Transverse colon (tissue), 4 donors: Measurements from ENCODE around the gene IGF2BP2.

Experiments used
- CTCF ChIP-seq, 5 experiments: fragments of 200-600 bp in 3 of 5; fragments of 450-650 bp in 2 of 5; sonication (generic) in 3 of 5; IDR thresholded peaks; 1 replicate in 2 of 5; 2 replicates in 3 of 5; pipeline ENCODE4 v1.5.1; 2016 to 2017; ENCODE audit warnings: antibody characterized with exemption in 5 of 5, inconsistent platforms in 3 of 5, mild to moderate bottlenecking in 2 of 5, moderate library complexity in 1 of 5
- POLR2A ChIP-seq: fragments of 450-650 bp; IDR thresholded peaks from one replicate; pipeline ENCODE4 v1.6.1; 2016; ENCODE audit warnings: antibody characterized with exemption, mild to moderate bottlenecking, moderate library complexity
- POLR2AphosphoS5 ChIP-seq, 3 donors: sonication (generic); formaldehyde crosslinking; IDR thresholded peaks; one replicate each; pipeline ENCODE4 v1.6.1; 2016; ENCODE audit warnings: antibody characterized with exemption in 3 of 3

- TF ChIP-seq POLR2A: no peak
- TF ChIP-seq POLR2AphosphoS5 (IDR thresholded peaks at IDR 0.05): no peak
- TF ChIP-seq CTCF (IDR thresholded peaks at IDR 0.05): no peak
These were observed 18.3 kb upstream of the IGF2BP2 start for GRCh38 chr3:185843126-185843525.
